ENCODE measurements around the gene DDIT3.

DDIT3 gene

GRCh38 chr12:57469296-57470164, 50.8 kb downstream of the DDIT3 start:
- TF ChIP-seq EZH2phosphoT487 (IDR thresholded peaks at IDR 0.05; ENCODE audit: borderline replicate concordance, low read length) (no peak), CTCF (IDR thresholded peaks at IDR 0.05; ENCODE audit: low read depth, low read length, poor library complexity, severe bottlenecking) (no peak)
- no peaks in the 10 kb centered on the region for H3K79me2 ChIP-seq (ENCODE audit: control insufficient read depth, low read length)
- 0 out of 2 replicates have a peak, but pooled peaks cover 3% of the 10 kb centered on the region for H3F3A ChIP-seq (ENCODE audit: control insufficient read depth, insufficient read depth)
- no peak overlapping the region for H3K4me3 ChIP-seq (ENCODE audit: low read length)
- no peaks in the 10 kb centered on the region for H3K27me3 ChIP-seq (ENCODE audit: control insufficient read depth, low read length)
- H3K4me2 ChIP-seq (ENCODE audit: low read length) = no peak overlapping the region
- no peak overlapping the region for H3K27ac ChIP-seq (ENCODE audit: low read depth, low read length)
- H3K9me3 ChIP-seq (ENCODE audit: control insufficient read depth, insufficient read depth, low read length) = no peaks in the 10 kb centered on the region
- H3K9me2 ChIP-seq (replicated peaks; ENCODE audit: control insufficient read depth, low read length) = no peaks in the 10 kb centered on the region
- H3K4me1 ChIP-seq (ENCODE audit: control insufficient read depth, low read length) = peaks cover 16% of the 10 kb centered on the region
- H4K20me1 ChIP-seq (ENCODE audit: control insufficient read depth, insufficient read depth, low read depth, low read length) = no peaks in the 10 kb centered on the region
- peaks cover 39% of the 10 kb centered on the region; the same call in 1 of the 2 replicates for H3K36me3 ChIP-seq (ENCODE audit: control insufficient read depth, low read length)

GRCh38 chr12:57467915-57468314, 52.4 kb downstream of the DDIT3 start:
- Histone ChIP-seq H3K4me3 (ENCODE audit: low read length) (no peak overlapping the region), H3K4me2 (ENCODE audit: low read length) (peak overlapping the region; percentile 3), H3K9me3 (ENCODE audit: control insufficient read depth, insufficient read depth, low read length) (no peaks in the 10 kb centered on the region), H3F3A (ENCODE audit: control insufficient read depth, insufficient read depth) (0 out of 2 replicates have a peak, but pooled peaks cover 3% of the 10 kb centered on the region), H3K27me3 (ENCODE audit: control insufficient read depth, low read length) (no peaks in the 10 kb centered on the region), H4K20me1 (ENCODE audit: control insufficient read depth, insufficient read depth, low read depth, low read length) (no peaks in the 10 kb centered on the region), H3K9me2 (replicated peaks; ENCODE audit: control insufficient read depth, low read length) (no peaks in the 10 kb centered on the region), H3K4me1 (ENCODE audit: control insufficient read depth, low read length) (peaks cover 19% of the 10 kb centered on the region), H3K79me2 (ENCODE audit: control insufficient read depth, low read length) (no peaks in the 10 kb centered on the region), H3K27ac (ENCODE audit: low read depth, low read length) (no peak overlapping the region), H3K36me3 (ENCODE audit: control insufficient read depth, low read length) (peaks cover 27% of the 10 kb centered on the region; the same call in 1 of the 2 replicates)
- TF ChIP-seq CTCF (IDR thresholded peaks at IDR 0.05; ENCODE audit: low read depth, low read length, poor library complexity, severe bottlenecking) = no peak
- TF ChIP-seq EZH2phosphoT487 (IDR thresholded peaks at IDR 0.05; ENCODE audit: borderline replicate concordance, low read length) = no peak

- H3K4me2 ChIP-seq (ENCODE audit: low read length) = peak overlapping the region; percentile 3
- TF ChIP-seq EZH2phosphoT487 (IDR thresholded peaks at IDR 0.05; ENCODE audit: borderline replicate concordance, low read length) (no peak), CTCF (IDR thresholded peaks at IDR 0.05; ENCODE audit: low read depth, low read length, poor library complexity, severe bottlenecking) (no peak)
- H4K20me1 ChIP-seq (ENCODE audit: control insufficient read depth, insufficient read depth, low read depth, low read length) = no peaks in the 10 kb centered on the region
- peaks cover 24% of the 10 kb centered on the region for H3K4me1 ChIP-seq (ENCODE audit: control insufficient read depth, low read length)
- no peaks in the 10 kb centered on the region for H3K9me2 ChIP-seq (replicated peaks; ENCODE audit: control insufficient read depth, low read length)
- 0 out of 2 replicates have a peak, but pooled peaks cover 3% of the 10 kb centered on the region for H3F3A ChIP-seq (ENCODE audit: control insufficient read depth, insufficient read depth)
- no peaks in the 10 kb centered on the region for H3K79me2 ChIP-seq (ENCODE audit: control insufficient read depth, low read length)
- H3K27me3 ChIP-seq (ENCODE audit: control insufficient read depth, low read length) = no peaks in the 10 kb centered on the region
- no peak overlapping the region for H3K4me3 ChIP-seq (ENCODE audit: low read length)
- H3K36me3 ChIP-seq (ENCODE audit: control insufficient read depth, low read length) = peaks cover 21% of the 10 kb centered on the region; the same call in 1 of the 2 replicates
- H3K9me3 ChIP-seq (ENCODE audit: control insufficient read depth, insufficient read depth, low read length) = no peaks in the 10 kb centered on the region
- H3K27ac ChIP-seq (ENCODE audit: low read depth, low read length) = no peak overlapping the region
Observed at GRCh38 chr12:57467212-57467874, 53.0 kb downstream of the DDIT3 start.

Measured in DOHH2 (cell line).